ENCODE results near the gene CTNNA1. TPM values are rescaled to one million over a fixed set of nuclear protein-coding genes. Genes with fewer than 3 reads are reported as not detected.

The CTNNA1 gene
- total RNA-seq, 1 donor from 2014 or later, result 359 TPM

- Histone ChIP-seq H3K27ac (ENCODE audit: low read depth, low read length) (peak overlapping the region; percentile 21), H4K20me1 (ENCODE audit: insufficient read depth, low read length) (peaks cover 85% of the 10 kb centered on the region), H2AFZ (ENCODE audit: low read depth, low read length) (no peak overlapping the region), H3K4me2 (ENCODE audit: low read length) (peak overlapping the region; percentile 86), H3K9ac (ENCODE audit: low read length) (peak overlapping the region; percentile 78), H3K79me2 (ENCODE audit: insufficient read depth, low read length) (peaks cover 96% of the 10 kb centered on the region), H3K4me3 (ENCODE audit: insufficient read depth, low read depth, low read length) (peak overlapping the region; percentile 57), H3K4me1 (ENCODE audit: insufficient read depth, low read length) (peaks cover 50% of the 10 kb centered on the region), H3K36me3 (ENCODE audit: insufficient read depth, low read length) (no peaks in the 10 kb centered on the region), H3K9me3 (ENCODE audit: insufficient read depth, low read depth, low read length) (no peaks in the 10 kb centered on the region), H3K27me3 (ENCODE audit: insufficient read depth, low read length) (no peaks in the 10 kb centered on the region)
- Mint-ChIP-seq H3K4me1 (ENCODE audit: low read depth, unreplicated experiment) (peaks cover 65% of the 10 kb centered on the region), H3K36me3 (ENCODE audit: low read depth, unreplicated experiment) (no peaks in the 10 kb centered on the region), H3K27me3 (ENCODE audit: low read depth, unreplicated experiment) (no peaks in the 10 kb centered on the region), H3K9me3 (ENCODE audit: unreplicated experiment) (no peaks in the 10 kb centered on the region), H3K27ac (ENCODE audit: unreplicated experiment) (no peak overlapping the region), H3K4me3 (ENCODE audit: unreplicated experiment) (peak overlapping the region; percentile 24)
- FAIRE-seq, result no peak
- peak; percentile 42 for DNase-seq (ENCODE audit: low read depth)
- TF ChIP-seq EZH2 (IDR thresholded peaks at IDR 0.05; ENCODE audit: insufficient read depth, low read length) (no peak), CTCF (IDR thresholded peaks at IDR 0.05; ENCODE audit: insufficient read depth, low read depth, low read length) (no peak)
Observed at GRCh38 chr5:138874241-138874640, 121.0 kb downstream of the CTNNA1 start.

GRCh38 chr5:138874771-138875551 lies 121.7 kb downstream of the CTNNA1 start, which contains the start of gene LRRTM2:
LRRTM2 (minus strand) TSS chr5:138875335; CDS start chr5:138874911, 424 bp downstream.
- no peaks in the 10 kb centered on the region for H3K36me3 ChIP-seq (ENCODE audit: insufficient read depth, low read length)
- H3K9me3 ChIP-seq (ENCODE audit: insufficient read depth, low read depth, low read length), result no peaks in the 10 kb centered on the region
- H3K27ac ChIP-seq (ENCODE audit: low read depth, low read length), result peak within 1 kb of the TSS; percentile 59
- no peaks in the 10 kb centered on the region for H3K27me3 Mint-ChIP-seq (ENCODE audit: low read depth, unreplicated experiment)
- peak within 1 kb of the TSS; percentile 77 for H3K4me3 Mint-ChIP-seq (ENCODE audit: unreplicated experiment)
- no peak for FAIRE-seq
- peak within 1 kb of the TSS; percentile 57 for H3K4me3 ChIP-seq (ENCODE audit: insufficient read depth, low read depth, low read length)
- no peaks in the 10 kb centered on the region for H3K27me3 ChIP-seq (ENCODE audit: insufficient read depth, low read length)
- peak within 1 kb of the TSS; percentile 78 for H3K9ac ChIP-seq (ENCODE audit: low read length)
- H3K79me2 ChIP-seq (ENCODE audit: insufficient read depth, low read length), result peaks cover 96% of the 10 kb centered on the region
- H2AFZ ChIP-seq (ENCODE audit: low read depth, low read length), result no peak within 1 kb of the TSS
- peak within 1 kb of the TSS; percentile 70 for H3K27ac Mint-ChIP-seq (ENCODE audit: unreplicated experiment)
- TF ChIP-seq EZH2 (IDR thresholded peaks at IDR 0.05; ENCODE audit: insufficient read depth, low read length), result no peak
- TF ChIP-seq CTCF (IDR thresholded peaks at IDR 0.05; ENCODE audit: insufficient read depth, low read depth, low read length), result no peak
- no peaks in the 10 kb centered on the region for H3K36me3 Mint-ChIP-seq (ENCODE audit: low read depth, unreplicated experiment)
- no peaks in the 10 kb centered on the region for H3K9me3 Mint-ChIP-seq (ENCODE audit: unreplicated experiment)
- peaks cover 50% of the 10 kb centered on the region for H3K4me1 ChIP-seq (ENCODE audit: insufficient read depth, low read length)
- peaks cover 92% of the 10 kb centered on the region for H4K20me1 ChIP-seq (ENCODE audit: insufficient read depth, low read length)
- DNase-seq (ENCODE audit: low read depth), result peak; percentile 92
- peaks cover 58% of the 10 kb centered on the region for H3K4me1 Mint-ChIP-seq (ENCODE audit: low read depth, unreplicated experiment)
- H3K4me2 ChIP-seq (ENCODE audit: low read length), result peak within 1 kb of the TSS; percentile 86

- no peak for FAIRE-seq
- H3K9ac ChIP-seq (ENCODE audit: low read length), result peak overlapping the region; percentile 78
- H3K27ac Mint-ChIP-seq (ENCODE audit: unreplicated experiment), result no peak overlapping the region
Observed at GRCh38 chr5:138875552-138875875, 122.3 kb downstream of the CTNNA1 start.

More at GRCh38 chr5:138875552-138875875, 122.3 kb downstream of the CTNNA1 start:
- Histone ChIP-seq H3K9me3 (ENCODE audit: insufficient read depth, low read depth, low read length) (no peaks in the 10 kb centered on the region), H4K20me1 (ENCODE audit: insufficient read depth, low read length) (peaks cover 93% of the 10 kb centered on the region), H3K36me3 (ENCODE audit: insufficient read depth, low read length) (no peaks in the 10 kb centered on the region), H2AFZ (ENCODE audit: low read depth, low read length) (no peak overlapping the region), H3K4me3 (ENCODE audit: insufficient read depth, low read depth, low read length) (no peak overlapping the region), H3K4me1 (ENCODE audit: insufficient read depth, low read length) (peaks cover 46% of the 10 kb centered on the region), H3K79me2 (ENCODE audit: insufficient read depth, low read length) (peaks cover 97% of the 10 kb centered on the region), H3K27ac (ENCODE audit: low read depth, low read length) (peak overlapping the region; percentile 59), H3K27me3 (ENCODE audit: insufficient read depth, low read length) (no peaks in the 10 kb centered on the region), H3K4me2 (ENCODE audit: low read length) (peak overlapping the region; percentile 86)
- no peaks in the 10 kb centered on the region for H3K9me3 Mint-ChIP-seq (ENCODE audit: unreplicated experiment)
- no peak for DNase-seq (ENCODE audit: low read depth)
- H3K4me1 Mint-ChIP-seq (ENCODE audit: low read depth, unreplicated experiment), result peaks cover 54% of the 10 kb centered on the region
- TF ChIP-seq CTCF (IDR thresholded peaks at IDR 0.05; ENCODE audit: insufficient read depth, low read depth, low read length) (no peak), EZH2 (IDR thresholded peaks at IDR 0.05; ENCODE audit: insufficient read depth, low read length) (no peak)
- no peak overlapping the region for H3K4me3 Mint-ChIP-seq (ENCODE audit: unreplicated experiment)
- H3K36me3 Mint-ChIP-seq (ENCODE audit: low read depth, unreplicated experiment), result no peaks in the 10 kb centered on the region
- H3K27me3 Mint-ChIP-seq (ENCODE audit: low read depth, unreplicated experiment), result no peaks in the 10 kb centered on the region

Data from astrocyte (in vitro differentiated cells and primary cell).